ENCODE data around the gene DGKK.

GRCh38 chrX:50447535-50447934, 23.1 kb downstream of the DGKK start:
- TF ChIP-seq CTCF (IDR thresholded peaks at IDR 0.05) (no peak), EZH2phosphoT487 (IDR thresholded peaks at IDR 0.05) (no peak), EZH2 (IDR thresholded peaks at IDR 0.05) (no peak)

Data from neural progenitor cell (in vitro differentiated cells).